SHP77 treated with DMSO at 0.1 percent for 48 hours (cell line): ENCODE measurements around the gene ZNF750.
"Not testable (repeated sequence)": the region's sequence is repeated elsewhere in the genome, so short reads cannot be mapped to it uniquely, and the experiment has no call there.

Source experiments
- DNase-seq: peaks from one replicate; lab custom pipeline; 2025; lab: John Stamatoyannopoulos, UW

The ZNF750 gene

GRCh38 chr17:82793974-82794630, 45.7 kb downstream of the ZNF750 start:
- no peak for DNase-seq

GRCh38 chr17:82791532-82791931, 48.3 kb downstream of the ZNF750 start:
- no peak for DNase-seq

- DNase-seq: no peak
Measured at GRCh38 chr17:82790391-82790790, 49.4 kb downstream of the ZNF750 start.

- no peak for DNase-seq
Measured at GRCh38 chr17:82789806-82790205, 50.0 kb downstream of the ZNF750 start.

GRCh38 chr17:82789051-82789592, 50.7 kb downstream of the ZNF750 start:
- no peak for DNase-seq

GRCh38 chr17:82788206-82789001, 51.4 kb downstream of the ZNF750 start:
- DNase-seq: no peak

- no peak for DNase-seq
Measured at GRCh38 chr17:82787081-82787848, 52.6 kb downstream of the ZNF750 start.

GRCh38 chr17:82786427-82786826, 53.4 kb downstream of the ZNF750 start:
- no peak for DNase-seq

- DNase-seq: not testable (repeated sequence)
Measured at GRCh38 chr17:82785581-82785980, 54.2 kb downstream of the ZNF750 start.

- no peak for DNase-seq
Measured at GRCh38 chr17:82783498-82783897, 56.3 kb downstream of the ZNF750 start.

- DNase-seq: no peak
Measured at GRCh38 chr17:82782657-82783207, 57.1 kb downstream of the ZNF750 start.

GRCh38 chr17:82781894-82782274, 57.9 kb downstream of the ZNF750 start:
- DNase-seq: no peak

GRCh38 chr17:82780971-82781893, 58.6 kb downstream of the ZNF750 start:
- no peak for DNase-seq

GRCh38 chr17:82780195-82780594, 59.6 kb downstream of the ZNF750 start:
- no peak for DNase-seq

- no peak for DNase-seq
Measured at GRCh38 chr17:82779541-82779940, 60.3 kb downstream of the ZNF750 start.
